ENCODE measurements around the gene SPDYE4.

- TF ChIP-seq GATA2 (IDR thresholded peaks at IDR 0.05; ENCODE audit: low read depth, low read length) (no peak), GATA3 (IDR thresholded peaks at IDR 0.05; ENCODE audit: low read depth, low read length) (no peak)
Measured at GRCh38 chr17:8754890-8755289, 3.5 kb downstream of the SPDYE4 start.
